Naive thymus-derived CD8-positive, alpha-beta T cell (primary cell): ENCODE measurements around the gene TMPRSS11E. TPM values are rescaled to one million over a fixed set of nuclear protein-coding genes. Genes with fewer than 3 reads are reported as not detected.
"Not testable (repeated sequence)": the region's sequence is repeated elsewhere in the genome, so short reads cannot be mapped to it uniquely, and the experiment has no call there.

Source experiments
- ATAC-seq, 2 donors: fragments of 150-1000 bp; cut with Tn5 transposase in 1 of 2; sonication (Bioruptor Pico), chemical (Tn5 transposase) in 1 of 2; 1 replicate in 1 of 2; 2 replicates in 1 of 2; pipeline ENCODE4 v1.10.0; 2021; ENCODE audit warnings: mild to moderate bottlenecking in 2 of 2, moderate library complexity in 2 of 2
- POLR2A ChIA-PET: fragments of 350-600 bp; sonication (Branson Sonifier 250); formaldehyde crosslinking; loops from one replicate; lab custom pipeline; 2021; ENCODE audit warnings: antibody characterized with exemption; lab: Charles Lee
- DNase-seq, 10 donors: peaks; one replicate each; pipeline versions ENCODE4 v3.0.0 to v3.0.0-alpha.2; 2020 to 2022
- H3K27ac Mint-ChIP-seq, 10 donors: one replicate each; pipeline ENCODE4 v1.8.0; 2020 to 2022; ENCODE audit warnings: mild to moderate bottlenecking in 10 of 10, mixed read lengths in 10 of 10, moderate library complexity in 4 of 10, inconsistent platforms in 1 of 10
- H3K27me3 Mint-ChIP-seq, 5 donors: one replicate each; pipeline ENCODE4 v1.8.0; 2021 to 2022; ENCODE audit warnings: mixed read lengths in 5 of 5
- H3K36me3 Mint-ChIP-seq, 3 donors: one replicate each; pipeline ENCODE4 v1.8.0; 2020 to 2022; ENCODE audit warnings: mixed read lengths in 3 of 3, mild to moderate bottlenecking in 2 of 3, inconsistent platforms in 1 of 3
- H3K4me1 Mint-ChIP-seq, 4 donors: one replicate each; pipeline ENCODE4 v1.8.0; 2021 to 2022; ENCODE audit warnings: mixed read lengths in 4 of 4
- H3K4me3 Mint-ChIP-seq, 10 donors: one replicate each; pipeline ENCODE4 v1.8.0; 2020 to 2022; ENCODE audit warnings: mild to moderate bottlenecking in 10 of 10, mixed read lengths in 10 of 10, moderate library complexity in 6 of 10, inconsistent platforms in 1 of 10
- H3K9me3 Mint-ChIP-seq, 9 donors: one replicate each; pipeline ENCODE4 v1.8.0; 2020 to 2022; ENCODE audit warnings: mixed read lengths in 9 of 9, mild to moderate bottlenecking in 3 of 9, inconsistent platforms in 1 of 9, moderate library complexity in 1 of 9
- polyA plus RNA-seq, 3 donors: library from polyadenylated mRNA; unstranded; fragments of 300-500 nt; fragmentation: Illumina TruSeq; gene quantifications; one replicate each; pipeline ENCODE4 v1.2.3, GENCODE V29; 2021
- total RNA-seq, 8 experiments: library from RNA in 2 of 8; stranded (reverse) in 2 of 8; gene quantifications; one replicate each; pipeline ENCODE4 v1.2.3 and lab custom pipeline; 2021 to 2026

TMPRSS11E gene, protein sequence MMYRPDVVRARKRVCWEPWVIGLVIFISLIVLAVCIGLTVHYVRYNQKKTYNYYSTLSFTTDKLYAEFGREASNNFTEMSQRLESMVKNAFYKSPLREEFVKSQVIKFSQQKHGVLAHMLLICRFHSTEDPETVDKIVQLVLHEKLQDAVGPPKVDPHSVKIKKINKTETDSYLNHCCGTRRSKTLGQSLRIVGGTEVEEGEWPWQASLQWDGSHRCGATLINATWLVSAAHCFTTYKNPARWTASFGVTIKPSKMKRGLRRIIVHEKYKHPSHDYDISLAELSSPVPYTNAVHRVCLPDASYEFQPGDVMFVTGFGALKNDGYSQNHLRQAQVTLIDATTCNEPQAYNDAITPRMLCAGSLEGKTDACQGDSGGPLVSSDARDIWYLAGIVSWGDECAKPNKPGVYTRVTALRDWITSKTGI
- total RNA-seq: not detected
- under 1 TPM in 1 of 3 donors, not detected in 2; 0.40 TPM for polyA plus RNA-seq
- 0 to 0.21 (median 0.16) reads per million in 6 experiments for total RNA-seq (lab: John Stamatoyannopoulos, UW)

DNA sequence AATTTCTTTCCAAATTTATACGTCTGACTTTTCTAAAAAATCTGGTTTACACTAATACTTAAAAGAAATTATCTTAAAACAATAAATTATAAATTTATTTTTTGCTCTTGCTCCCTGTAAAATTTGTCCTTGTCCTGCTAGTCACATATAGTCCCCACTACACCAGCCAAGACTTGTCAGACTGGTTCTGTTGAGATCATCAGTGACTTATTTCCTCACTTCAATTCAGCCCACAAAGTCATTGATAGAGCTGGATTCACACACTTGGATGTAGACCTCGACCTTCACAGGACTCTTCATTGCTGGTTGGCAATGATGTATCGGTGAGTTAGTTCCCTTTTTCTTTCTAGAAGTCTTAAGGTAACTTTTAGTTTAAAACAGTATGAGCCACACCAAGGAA lies at the start of gene TMPRSS11E:
Gene TMPRSS11E, plus strand, starts transcription at position 263 of the 400 bp plus-strand sequence. Its CDS starts 50 bp downstream, at position 313.
- POLR2A ChIA-PET: no interaction called here
- peaks cover 0 to 2% (median 0%) of the 10 kb centered on the region in 5 donors for H3K27me3 Mint-ChIP-seq
- H3K36me3 Mint-ChIP-seq: no peaks in the 10 kb centered on the region
- no peaks in the 10 kb centered on the region for H3K9me3 Mint-ChIP-seq
- no peak within 1 kb of the TSS for H3K27ac Mint-ChIP-seq
- DNase-seq: no peak
- no peak within 1 kb of the TSS for H3K4me3 Mint-ChIP-seq
- ATAC-seq: no peak
- H3K4me1 Mint-ChIP-seq: peaks cover 8 to 31% (median 29%) of the 10 kb centered on the region in 4 donors

DNA sequence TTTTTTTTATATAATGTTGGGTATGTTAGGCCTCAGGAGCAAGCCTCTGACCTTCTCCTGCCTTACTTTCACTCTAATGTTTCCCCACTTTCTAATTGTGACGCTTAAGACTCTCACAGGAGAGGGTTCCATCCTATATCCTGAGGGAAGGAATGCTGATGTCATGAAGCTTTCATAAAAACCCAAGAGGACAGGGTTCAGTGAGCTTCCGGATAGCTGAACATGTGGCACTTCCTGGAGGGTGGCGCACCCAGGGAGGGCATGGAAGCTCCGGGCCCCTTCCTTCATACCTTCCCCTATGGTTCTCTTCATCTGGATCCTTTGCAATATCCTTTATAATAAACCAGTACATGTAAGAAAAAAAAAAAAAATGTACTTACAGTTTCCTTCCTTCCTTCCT lies 48.0 kb upstream of the TMPRSS11E start:
- POLR2A ChIA-PET: no interaction called here
- Mint-ChIP-seq H3K36me3 (no peaks in the 10 kb centered on the region), H3K27ac (no peak overlapping the region), H3K9me3 (no peaks in the 10 kb centered on the region), H3K4me1 (peaks cover 0 to 11% (median 8%) of the 10 kb centered on the region in 4 donors), H3K27me3 (no peaks in the 10 kb centered on the region), H3K4me3 (no peak overlapping the region)
- ATAC-seq: no peak
- DNase-seq: no peak

DNA sequence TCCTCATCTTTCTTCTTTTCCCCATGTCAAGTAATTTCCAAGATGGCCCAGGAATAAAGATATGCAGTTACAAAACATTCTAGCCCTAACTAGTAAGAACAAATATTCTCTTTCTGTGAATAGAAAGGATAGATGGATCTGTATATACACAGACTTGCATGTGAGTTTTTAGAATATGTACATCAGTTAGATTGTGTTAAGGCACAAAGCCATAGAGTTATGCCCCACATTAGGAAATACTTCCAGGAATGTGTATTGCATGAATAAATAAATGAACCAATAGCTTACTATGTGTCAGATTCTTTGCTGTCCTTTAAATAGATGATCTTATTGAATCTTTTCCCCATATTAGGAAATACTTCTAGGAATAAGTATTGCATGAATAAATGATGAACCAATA lies 46.0 kb upstream of the TMPRSS11E start:
- Mint-ChIP-seq H3K4me1 (peaks cover 0 to 11% (median 8%) of the 10 kb centered on the region in 4 donors), H3K27me3 (no peaks in the 10 kb centered on the region), H3K4me3 (no peak overlapping the region), H3K9me3 (no peaks in the 10 kb centered on the region), H3K36me3 (no peaks in the 10 kb centered on the region), H3K27ac (peak overlapping the region in 1 of 10 donors; percentile 46)
- POLR2A ChIA-PET: no interaction called here
- ATAC-seq (no peak), DNase-seq (no peak)

DNA sequence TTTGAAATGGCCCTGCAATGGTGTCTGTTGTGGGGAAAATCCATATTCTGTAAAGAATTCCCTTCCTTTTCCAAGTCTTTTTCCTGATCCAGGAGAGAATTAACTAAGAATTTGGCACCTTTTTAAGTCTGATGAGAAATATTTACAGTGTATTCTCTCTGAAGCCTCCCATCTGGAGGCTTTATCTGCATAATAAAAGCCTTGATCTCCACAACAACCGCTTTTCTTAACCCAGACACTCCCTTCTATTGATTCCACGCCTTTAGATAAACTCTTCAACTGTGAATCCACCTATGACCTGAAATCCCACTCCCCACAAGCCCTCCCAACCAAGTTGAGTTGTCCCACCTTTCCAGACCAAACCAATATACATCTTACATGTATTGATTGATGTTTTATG lies 43.1 kb upstream of the TMPRSS11E start:
- DNase-seq: no peak
- Mint-ChIP-seq H3K4me1 (peaks cover 0 to 4% (median under 1%) of the 10 kb centered on the region in 4 donors), H3K4me3 (no peak overlapping the region), H3K9me3 (no peaks in the 10 kb centered on the region), H3K27me3 (peaks cover 0 to 1% (median 0%) of the 10 kb centered on the region in 5 donors), H3K27ac (no peak overlapping the region), H3K36me3 (no peaks in the 10 kb centered on the region)
- ATAC-seq: no peak
- POLR2A ChIA-PET: no interaction called here

DNA sequence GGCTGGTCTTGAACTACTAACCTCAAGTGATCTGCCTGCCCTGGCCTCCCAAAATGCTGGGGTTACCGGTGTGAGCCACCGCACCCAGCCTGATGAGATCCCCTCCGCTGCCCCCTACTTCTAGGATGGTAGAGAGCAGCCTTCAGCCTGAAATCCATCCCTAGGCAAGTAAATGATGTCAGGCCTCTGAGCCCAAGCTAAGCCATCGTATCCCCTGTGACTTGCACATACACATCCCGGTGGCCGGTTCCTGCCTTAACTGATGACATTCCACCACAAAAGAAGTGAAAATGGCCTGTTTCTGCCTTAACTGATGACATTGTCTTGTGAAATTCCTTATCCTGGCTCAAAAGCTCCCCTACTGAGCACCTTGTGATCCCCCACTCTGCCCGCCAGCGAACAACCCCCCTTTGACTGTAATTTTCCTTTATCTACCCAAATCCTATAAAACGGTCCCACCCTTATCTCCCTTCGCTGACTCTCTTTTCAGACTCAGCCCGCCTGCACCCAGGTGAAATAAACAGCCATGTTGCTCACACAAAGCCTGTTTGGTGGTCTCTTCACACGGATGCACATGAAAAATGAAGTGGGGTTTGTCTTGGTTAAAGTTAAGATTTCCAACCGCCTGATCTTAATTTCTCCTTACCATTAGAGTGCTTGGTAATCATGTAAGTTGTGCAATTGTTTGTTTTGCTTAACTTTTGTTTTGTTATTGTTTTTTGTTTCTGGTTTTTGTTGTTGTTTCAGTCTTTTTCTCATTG lies 41.4 kb upstream of the TMPRSS11E start:
- H3K4me3 Mint-ChIP-seq, POLR2A ChIA-PET, DNase-seq, ATAC-seq, H3K36me3 Mint-ChIP-seq, H3K9me3 Mint-ChIP-seq, H3K4me1 Mint-ChIP-seq, H3K27me3 Mint-ChIP-seq: not testable (repeated sequence)
- H3K27ac Mint-ChIP-seq: peak overlapping the region in 1 of 10 donors; percentile 13

DNA sequence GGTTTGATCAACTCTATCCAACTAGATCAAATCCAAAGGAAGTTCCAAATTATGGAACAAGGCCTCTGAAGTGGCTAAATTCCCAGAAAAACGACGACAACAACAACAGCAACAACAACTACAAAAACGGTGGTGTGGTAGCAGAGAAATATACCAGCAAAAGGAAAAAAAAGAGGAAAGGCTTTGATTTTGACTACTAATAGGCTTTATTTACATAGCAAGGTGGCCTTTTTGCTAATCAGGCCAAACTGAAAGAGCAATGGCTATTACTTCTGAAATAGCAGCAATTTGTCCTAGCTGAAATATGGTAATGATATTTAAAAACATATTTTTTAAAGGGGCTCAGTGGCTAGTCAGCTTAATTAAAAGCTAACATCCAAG lies 40.8 kb upstream of the TMPRSS11E start:
- POLR2A ChIA-PET: no interaction called here
- Mint-ChIP-seq H3K4me1 (peaks cover 0 to 4% (median 0%) of the 10 kb centered on the region in 4 donors), H3K36me3 (no peaks in the 10 kb centered on the region), H3K27me3 (peaks cover 0 to 1% (median 0%) of the 10 kb centered on the region in 5 donors), H3K4me3 (no peak overlapping the region), H3K9me3 (no peaks in the 10 kb centered on the region), H3K27ac (no peak overlapping the region)
- ATAC-seq: no peak
- no peak for DNase-seq

DNA sequence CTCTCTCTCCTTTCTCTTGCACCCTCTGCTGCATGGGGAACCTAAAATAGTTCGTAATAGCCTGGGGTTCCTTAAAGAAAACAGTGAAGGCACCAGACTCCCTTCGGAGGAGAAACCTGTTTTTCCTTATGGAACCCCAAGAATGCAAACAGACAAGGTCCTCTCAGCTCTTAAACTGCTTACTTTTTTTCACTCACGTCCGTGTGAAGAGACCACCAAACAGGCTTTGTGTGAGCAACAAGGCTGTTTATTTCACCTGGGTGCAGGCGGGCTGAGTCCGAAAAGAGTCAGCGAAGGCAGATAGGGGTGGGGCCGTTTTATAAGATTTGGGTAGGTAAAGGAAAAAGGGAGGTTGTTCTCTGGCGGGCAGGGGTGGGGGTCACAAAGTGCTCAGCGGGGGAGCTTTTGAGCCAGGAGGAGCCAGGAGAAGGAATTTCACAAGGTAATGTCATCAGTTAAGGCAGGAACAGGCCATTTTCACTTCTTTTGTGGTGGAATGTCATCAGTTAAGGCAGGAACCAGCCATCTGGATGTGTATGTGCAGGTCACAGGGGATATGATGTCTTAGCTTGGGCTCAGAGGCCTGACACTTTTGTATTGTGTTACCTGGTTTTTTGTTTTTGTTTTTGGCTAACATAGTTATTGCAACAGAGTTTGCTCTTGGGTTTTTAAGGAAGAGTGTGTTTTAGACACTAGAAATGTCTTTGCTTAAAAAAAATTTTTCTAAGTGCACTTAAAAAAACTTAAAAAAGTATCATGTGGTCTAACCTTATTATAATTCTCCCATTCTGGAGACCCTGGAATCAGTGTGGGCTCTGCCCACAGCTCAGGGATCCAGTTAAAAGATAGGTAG lies 40.0 kb upstream of the TMPRSS11E start:
- H3K36me3 Mint-ChIP-seq, H3K9me3 Mint-ChIP-seq, H3K4me3 Mint-ChIP-seq, POLR2A ChIA-PET, ATAC-seq, H3K4me1 Mint-ChIP-seq, DNase-seq, H3K27me3 Mint-ChIP-seq: not testable (repeated sequence)
- peak overlapping the region in 1 of 10 donors; percentile 25 for H3K27ac Mint-ChIP-seq

DNA sequence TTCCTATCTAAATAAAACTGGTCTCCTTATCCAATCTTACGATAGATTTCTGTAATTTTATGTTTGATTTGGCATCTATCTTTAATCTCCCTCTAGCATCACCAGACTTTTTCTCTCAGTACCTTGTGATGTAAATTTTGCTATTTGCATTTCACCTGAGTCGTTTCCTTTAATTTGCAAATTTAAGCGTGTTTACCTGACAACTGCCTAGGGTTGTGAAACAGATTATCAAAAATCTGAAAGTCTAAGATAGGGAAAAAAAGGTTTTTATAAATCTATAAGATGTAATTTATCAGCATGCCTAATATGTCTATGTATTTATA lies 39.4 kb upstream of the TMPRSS11E start:
- Mint-ChIP-seq H3K27ac (no peak overlapping the region), H3K36me3 (no peaks in the 10 kb centered on the region), H3K4me3 (no peak overlapping the region), H3K4me1 (peaks cover 0 to 4% (median 0%) of the 10 kb centered on the region in 4 donors), H3K9me3 (no peaks in the 10 kb centered on the region), H3K27me3 (peaks cover 0 to 1% (median 0%) of the 10 kb centered on the region in 5 donors)
- POLR2A ChIA-PET: no interaction called here
- DNase-seq (no peak), ATAC-seq (no peak)

DNA sequence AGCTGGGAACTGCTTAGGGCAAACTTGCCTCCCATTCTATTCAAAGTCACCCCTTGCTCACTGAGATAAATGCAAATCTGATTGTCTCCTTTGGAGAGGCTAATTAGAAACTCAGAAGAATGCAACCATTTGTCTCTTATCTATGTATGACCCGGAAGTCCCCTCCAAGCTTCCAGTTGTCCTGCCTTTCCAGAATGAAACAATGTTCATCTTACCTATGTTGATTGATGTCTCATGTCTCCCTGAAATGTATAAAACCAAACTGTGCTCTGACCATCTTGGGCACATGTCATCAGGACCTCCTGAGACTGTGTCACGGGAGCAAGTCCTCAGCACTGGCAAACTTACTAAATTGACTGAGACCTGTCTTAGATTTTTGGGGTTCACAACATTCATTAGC lies 37.1 kb upstream of the TMPRSS11E start:
- Mint-ChIP-seq H3K36me3 (no peaks in the 10 kb centered on the region), H3K9me3 (no peaks in the 10 kb centered on the region), H3K27me3 (peaks cover 0 to 1% (median 0%) of the 10 kb centered on the region in 5 donors), H3K27ac (no peak overlapping the region), H3K4me3 (no peak overlapping the region), H3K4me1 (peaks cover 0 to 4% (median 0%) of the 10 kb centered on the region in 4 donors)
- ATAC-seq (no peak), DNase-seq (no peak)
- POLR2A ChIA-PET: no interaction called here

DNA sequence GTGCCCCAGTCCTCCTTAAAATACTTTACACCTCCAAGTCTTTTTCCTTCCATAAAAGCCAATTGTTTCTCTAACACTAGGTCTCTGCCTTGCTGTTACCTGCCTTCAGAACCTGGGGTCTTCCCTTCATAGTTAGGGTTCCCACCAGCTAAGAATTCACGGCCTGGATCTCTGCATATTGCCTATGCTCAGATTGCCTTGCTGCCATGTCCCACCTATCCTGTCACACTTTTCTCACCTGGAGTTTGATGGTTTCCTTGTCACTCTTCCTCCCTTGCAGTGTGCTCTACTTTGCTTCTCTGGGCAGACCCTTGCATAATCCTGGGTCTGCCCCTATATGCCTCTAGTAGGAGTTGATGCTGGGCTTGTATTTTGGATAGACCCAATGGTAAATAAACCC lies 36.6 kb upstream of the TMPRSS11E start:
- DNase-seq (no peak), ATAC-seq (no peak)
- no peaks in the 10 kb centered on the region for H3K9me3 Mint-ChIP-seq
- no peaks in the 10 kb centered on the region for H3K36me3 Mint-ChIP-seq
- H3K27ac Mint-ChIP-seq: no peak overlapping the region
- POLR2A ChIA-PET: interaction anchor here (0.7 kb wide), 1 partner anchor 61 kb away, joined by 8 read pairs; the partner anchor contains the start of gene YTHDC1
- H3K4me1 Mint-ChIP-seq: peaks cover 0 to 4% (median 0%) of the 10 kb centered on the region in 4 donors
- no peak overlapping the region for H3K4me3 Mint-ChIP-seq
- H3K27me3 Mint-ChIP-seq: peaks cover 0 to 1% (median 0%) of the 10 kb centered on the region in 5 donors

DNA sequence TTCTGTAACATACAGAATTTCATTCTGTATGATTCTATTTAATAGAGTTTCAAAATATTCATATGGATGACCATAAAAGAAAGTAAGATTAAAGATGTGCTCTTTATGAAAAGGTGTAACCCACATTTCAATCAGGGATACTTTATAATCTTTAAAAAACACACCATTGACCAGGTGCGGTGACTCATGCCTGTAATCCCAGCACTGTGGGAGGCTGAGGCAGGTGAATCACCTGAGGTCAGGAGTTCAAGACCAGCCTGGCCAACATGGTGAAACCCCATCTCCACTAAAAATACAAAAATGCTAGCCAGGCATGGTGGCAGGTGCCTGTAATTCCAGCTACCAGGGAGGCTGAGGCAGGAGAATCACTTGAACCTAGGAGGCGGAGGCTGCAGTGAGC lies 35.2 kb upstream of the TMPRSS11E start:
- H3K36me3 Mint-ChIP-seq, H3K9me3 Mint-ChIP-seq, DNase-seq, POLR2A ChIA-PET, H3K27ac Mint-ChIP-seq, H3K27me3 Mint-ChIP-seq, ATAC-seq, H3K4me3 Mint-ChIP-seq, H3K4me1 Mint-ChIP-seq: not testable (repeated sequence)

DNA sequence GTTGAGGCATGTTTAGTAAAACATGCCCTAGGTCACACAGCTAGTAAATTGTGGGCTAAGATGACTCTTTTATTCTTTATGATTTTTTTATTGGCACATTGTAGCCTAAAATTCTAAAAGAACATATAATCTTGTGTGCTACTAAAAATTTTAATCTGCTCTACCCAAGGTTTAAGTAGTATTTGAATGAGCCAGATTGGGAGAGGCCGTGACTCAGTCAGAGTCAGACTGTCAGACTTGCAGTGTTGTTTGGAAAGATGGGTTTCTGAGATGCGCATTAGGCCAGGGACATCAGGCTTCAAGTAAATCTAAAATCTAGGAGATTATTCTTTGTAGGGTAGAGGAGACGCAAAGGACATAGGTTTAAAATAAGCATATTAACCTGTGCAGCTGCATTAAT lies 30.7 kb upstream of the TMPRSS11E start:
- ATAC-seq: no peak
- DNase-seq: no peak
- peaks cover 0 to 8% (median under 1%) of the 10 kb centered on the region in 9 donors for H3K9me3 Mint-ChIP-seq
- POLR2A ChIA-PET: no interaction called here
- peaks cover 0 to 2% (median 0%) of the 10 kb centered on the region in 5 donors for H3K27me3 Mint-ChIP-seq
- H3K27ac Mint-ChIP-seq: no peak overlapping the region
- peaks cover 0 to under 1% (median 0%) of the 10 kb centered on the region in 3 donors for H3K36me3 Mint-ChIP-seq
- H3K4me3 Mint-ChIP-seq: no peak overlapping the region
- no peaks in the 10 kb centered on the region for H3K4me1 Mint-ChIP-seq
